Effector memory CD4-positive, alpha-beta T cell (primary cell): ENCODE measurements around the gene ST3GAL2.
"Not testable (repeated sequence)": the region's sequence is repeated elsewhere in the genome, so short reads cannot be mapped to it uniquely, and the experiment has no call there.

Source experiments
- DNase-seq, 3 donors: peaks; one replicate each; pipeline ENCODE4 v3.0.0-alpha.2; 2020
- H3K27ac ChIP-seq: 2 replicates; pipeline ENCODE4 v1.7.0; 2013; ENCODE audit warnings: mild to moderate bottlenecking, low read length, moderate library complexity; ENCODE audit not compliant: insufficient read depth, poor library complexity, severe bottlenecking
- H3K27me3 ChIP-seq: replicated peaks from 2 replicates; pipeline ENCODE4 v1.7.0; 2013; ENCODE audit warnings: mild to moderate bottlenecking, low read length; ENCODE audit not compliant: insufficient read depth, control insufficient read depth, poor library complexity, severe bottlenecking
- H3K36me3 ChIP-seq: 2 replicates; pipeline ENCODE4 v1.7.0; 2013; ENCODE audit warnings: mild to moderate bottlenecking, low read length, moderate library complexity; ENCODE audit not compliant: control insufficient read depth, insufficient read depth
- H3K4me1 ChIP-seq: 2 replicates; pipeline ENCODE4 v1.7.0; 2013; ENCODE audit warnings: low read length, mild to moderate bottlenecking; ENCODE audit not compliant: control insufficient read depth, insufficient read depth, poor library complexity, severe bottlenecking
- H3K4me3 ChIP-seq: 2 replicates; pipeline ENCODE4 v1.7.0; 2013; ENCODE audit warnings: low read length, low read depth, mild to moderate bottlenecking; ENCODE audit not compliant: insufficient read depth, poor library complexity, severe bottlenecking
- H3K9me3 ChIP-seq: 2 replicates; pipeline ENCODE4 v1.7.0; 2013; ENCODE audit warnings: mild to moderate bottlenecking, low read length, moderate library complexity; ENCODE audit not compliant: control insufficient read depth

ST3GAL2 gene

GRCh38 chr16:70341600-70341999 is 97.3 kb downstream of the ST3GAL2 start:
- Histone ChIP-seq H3K27ac (no peak overlapping the region), H3K36me3 (no peaks in the 10 kb centered on the region), H3K9me3 (no peaks in the 10 kb centered on the region), H3K4me1 (peaks cover 5% of the 10 kb centered on the region), H3K27me3 (no peaks in the 10 kb centered on the region), H3K4me3 (no peak overlapping the region)
- no peak for DNase-seq

DNA sequence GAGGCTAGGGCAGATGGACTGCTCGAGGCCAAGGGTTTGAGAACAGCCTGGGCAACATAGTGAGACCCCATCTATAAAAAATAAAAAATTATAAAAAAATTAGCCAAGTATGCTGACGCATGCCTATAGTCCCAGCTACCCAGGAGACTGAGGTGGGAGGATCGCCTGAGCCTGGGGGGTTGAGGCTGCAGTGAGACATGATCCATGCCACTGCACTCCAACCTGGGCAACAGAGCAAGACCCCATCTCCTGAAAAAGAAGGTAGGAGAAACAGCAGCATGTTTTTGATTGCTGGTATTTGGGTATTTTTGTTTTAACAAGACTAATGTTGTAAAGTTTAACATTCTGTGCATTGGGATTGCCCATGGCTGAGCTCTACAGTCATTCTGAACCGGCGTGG is 101.1 kb downstream of the ST3GAL2 start:
- no peaks in the 10 kb centered on the region for H3K4me1 ChIP-seq
- H3K9me3 ChIP-seq: no peaks in the 10 kb centered on the region
- peaks cover 17% of the 10 kb centered on the region for H3K36me3 ChIP-seq
- H3K27ac ChIP-seq: no peak overlapping the region
- DNase-seq: no peak
- no peak overlapping the region for H3K4me3 ChIP-seq
- H3K27me3 ChIP-seq: no peaks in the 10 kb centered on the region

DNA sequence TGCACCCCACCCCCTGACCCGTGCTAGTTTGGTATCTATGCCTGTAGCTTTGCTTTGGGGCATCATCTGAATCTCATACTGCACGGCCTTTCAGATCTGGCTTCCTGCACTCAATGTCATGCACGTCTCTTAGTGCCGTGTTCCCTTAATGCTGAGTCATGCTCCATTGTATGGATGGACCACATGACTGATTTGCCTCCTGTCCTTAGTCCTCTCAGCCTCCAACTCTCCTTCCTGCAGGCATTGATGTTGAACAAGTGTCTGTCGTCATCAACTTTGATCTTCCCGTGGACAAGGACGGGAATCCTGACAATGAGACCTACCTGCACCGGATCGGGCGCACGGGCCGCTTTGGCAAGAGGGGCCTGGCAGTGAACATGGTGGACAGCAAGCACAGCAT is 106.2 kb downstream of the ST3GAL2 start:
- H3K9me3 ChIP-seq, H3K4me1 ChIP-seq, H3K27ac ChIP-seq, H3K27me3 ChIP-seq, DNase-seq, H3K4me3 ChIP-seq: not testable (repeated sequence)
- peaks cover 41% of the 10 kb centered on the region for H3K36me3 ChIP-seq

DNA sequence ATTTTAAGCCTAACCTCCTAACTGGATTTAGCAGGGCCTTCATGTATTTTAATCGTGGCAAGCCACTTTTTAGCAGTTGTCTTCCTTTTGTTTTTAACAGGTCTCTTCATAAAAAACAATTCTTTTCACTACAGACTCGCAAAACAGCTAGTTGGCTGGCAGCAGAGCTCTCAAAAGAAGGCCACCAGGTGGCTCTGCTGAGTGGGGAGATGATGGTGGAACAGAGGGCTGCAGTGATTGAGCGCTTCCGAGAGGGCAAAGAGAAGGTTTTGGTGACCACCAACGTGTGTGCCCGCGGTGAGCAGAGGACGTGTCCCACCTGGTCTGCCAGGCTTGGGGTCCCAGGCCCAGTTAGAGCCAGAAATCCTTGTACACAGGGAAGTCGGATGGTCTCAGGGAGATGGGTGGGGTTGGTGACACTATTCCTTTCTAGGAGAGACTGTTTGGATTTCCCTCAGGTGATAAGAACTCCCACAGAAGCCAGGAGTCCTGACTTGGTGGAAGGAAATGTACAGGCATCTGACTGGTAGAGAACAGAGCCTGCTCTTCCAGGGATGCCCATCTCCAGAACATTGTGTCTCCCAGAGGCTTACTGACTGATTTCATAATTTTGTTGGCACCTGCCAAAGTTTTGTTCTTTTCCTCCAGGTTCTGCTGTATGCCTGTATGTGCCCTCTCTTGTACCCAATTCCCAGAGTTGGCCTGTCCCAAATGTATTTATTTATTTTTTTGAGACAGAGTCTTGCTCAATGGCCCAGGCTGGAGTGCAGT is 107.1 kb downstream of the ST3GAL2 start:
- no peaks in the 10 kb centered on the region for H3K4me1 ChIP-seq
- H3K4me3 ChIP-seq: no peak overlapping the region
- DNase-seq: no peak
- H3K9me3 ChIP-seq: no peaks in the 10 kb centered on the region
- no peak overlapping the region for H3K27ac ChIP-seq
- no peaks in the 10 kb centered on the region for H3K27me3 ChIP-seq
- H3K36me3 ChIP-seq: peaks cover 41% of the 10 kb centered on the region

- DNase-seq: no peak
- no peaks in the 10 kb centered on the region for H3K9me3 ChIP-seq
- no peak overlapping the region for H3K27ac ChIP-seq
- H3K4me1 ChIP-seq: no peaks in the 10 kb centered on the region
- no peak overlapping the region for H3K4me3 ChIP-seq
- no peaks in the 10 kb centered on the region for H3K27me3 ChIP-seq
- H3K36me3 ChIP-seq: peaks cover 41% of the 10 kb centered on the region
These were observed 107.8 kb downstream of the ST3GAL2 start for GRCh38 chr16:70331091-70331490.
